HG03354 (cell line): ENCODE results near the gene NUP153.
"Not testable (repeated sequence)": the region's sequence is repeated elsewhere in the genome, so short reads cannot be mapped to it uniquely, and the experiment has no call there.

Source experiments
- ATAC-seq: cut with Tn5 transposase; IDR thresholded peaks from one replicate; pipeline ENCODE4 v1.9.1; 2021; ENCODE audit warnings: mild to moderate bottlenecking; ENCODE audit not compliant: unreplicated experiment, poor library complexity, severe bottlenecking

Gene NUP153

GRCh38 chr6:17621003-17621402 lies 85.7 kb downstream of the NUP153 start:
- ATAC-seq = peak; percentile 87

GRCh38 chr6:17615794-17616193 lies 90.9 kb downstream of the NUP153 start:
- ATAC-seq = no peak

- no peak for ATAC-seq
Observed at GRCh38 chr6:17612048-17612447, 94.7 kb downstream of the NUP153 start.

- no peak for ATAC-seq
Observed at GRCh38 chr6:17610835-17611234, 95.9 kb downstream of the NUP153 start.

- ATAC-seq = no peak
Observed at GRCh38 chr6:17606606-17607005, 100.1 kb downstream of the NUP153 start.

GRCh38 chr6:17602888-17603287 lies 103.8 kb downstream of the NUP153 start:
- no peak for ATAC-seq

- ATAC-seq = no peak
Observed at GRCh38 chr6:17601386-17601703, 105.4 kb downstream of the NUP153 start.

GRCh38 chr6:17600527-17601385 lies 106.0 kb downstream of the NUP153 start:
- peak; percentile 60 for ATAC-seq

GRCh38 chr6:17599877-17600526 lies 106.7 kb downstream of the NUP153 start, which contains the start of gene FAM8A1:
TSS of gene FAM8A1 (plus strand) at chr6:17600302. CDS start at chr6:17600410, 108 bp downstream.
- ATAC-seq = peak; percentile 87

- no peak for ATAC-seq
Observed at GRCh38 chr6:17596085-17596484, 110.6 kb downstream of the NUP153 start.

GRCh38 chr6:17593246-17593645 lies 113.5 kb downstream of the NUP153 start:
- ATAC-seq = no peak

GRCh38 chr6:17591287-17591686 lies 115.4 kb downstream of the NUP153 start:
- ATAC-seq = no peak

- peak; percentile 44 for ATAC-seq
Observed at GRCh38 chr6:17589406-17590096, 117.2 kb downstream of the NUP153 start.

- ATAC-seq = no peak
Observed at GRCh38 chr6:17588011-17588410, 118.7 kb downstream of the NUP153 start.

- ATAC-seq = not testable (repeated sequence)
Observed at GRCh38 chr6:17586623-17587022, 120.1 kb downstream of the NUP153 start.

GRCh38 chr6:17585766-17586490 lies 120.8 kb downstream of the NUP153 start:
- no peak for ATAC-seq

- peak; percentile 60 for ATAC-seq
Observed at GRCh38 chr6:17584241-17584803, 122.4 kb downstream of the NUP153 start.

- no peak for ATAC-seq
Observed at GRCh38 chr6:17583811-17584210, 122.9 kb downstream of the NUP153 start.

GRCh38 chr6:17581282-17581681 lies 125.4 kb downstream of the NUP153 start:
- ATAC-seq = not testable (repeated sequence)
